GM15510 (cell line): ENCODE measurements around the gene SVOPL.

Source experiments
- POLR2A ChIP-seq: IDR thresholded peaks from 3 replicates; pipeline ENCODE4 v1.6.1; 2011; ENCODE audit warnings: borderline replicate concordance; ENCODE audit not compliant: insufficient read length; ENCODE audit errors: extremely low read depth

The SVOPL gene

DNA sequence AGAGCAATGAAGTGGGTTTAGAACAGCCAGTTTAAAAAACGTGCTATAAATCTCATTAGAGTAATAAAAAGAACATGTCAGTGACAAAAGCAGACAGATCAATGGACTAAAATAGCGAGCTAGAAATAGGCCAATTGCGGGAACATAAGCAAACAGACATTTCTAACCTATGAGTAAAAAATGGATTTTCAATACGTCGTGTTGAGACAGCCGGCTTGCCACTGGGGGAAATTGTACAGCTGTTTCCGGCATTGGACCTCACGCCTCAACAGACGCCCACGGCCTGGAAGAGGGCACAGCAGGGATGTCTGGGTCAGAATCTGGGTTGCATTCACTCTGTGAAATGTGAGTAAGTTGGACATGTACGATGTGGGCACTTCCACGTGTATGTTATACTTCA, 92.9 kb downstream of the SVOPL start:
- no peak for TF ChIP-seq POLR2A

DNA sequence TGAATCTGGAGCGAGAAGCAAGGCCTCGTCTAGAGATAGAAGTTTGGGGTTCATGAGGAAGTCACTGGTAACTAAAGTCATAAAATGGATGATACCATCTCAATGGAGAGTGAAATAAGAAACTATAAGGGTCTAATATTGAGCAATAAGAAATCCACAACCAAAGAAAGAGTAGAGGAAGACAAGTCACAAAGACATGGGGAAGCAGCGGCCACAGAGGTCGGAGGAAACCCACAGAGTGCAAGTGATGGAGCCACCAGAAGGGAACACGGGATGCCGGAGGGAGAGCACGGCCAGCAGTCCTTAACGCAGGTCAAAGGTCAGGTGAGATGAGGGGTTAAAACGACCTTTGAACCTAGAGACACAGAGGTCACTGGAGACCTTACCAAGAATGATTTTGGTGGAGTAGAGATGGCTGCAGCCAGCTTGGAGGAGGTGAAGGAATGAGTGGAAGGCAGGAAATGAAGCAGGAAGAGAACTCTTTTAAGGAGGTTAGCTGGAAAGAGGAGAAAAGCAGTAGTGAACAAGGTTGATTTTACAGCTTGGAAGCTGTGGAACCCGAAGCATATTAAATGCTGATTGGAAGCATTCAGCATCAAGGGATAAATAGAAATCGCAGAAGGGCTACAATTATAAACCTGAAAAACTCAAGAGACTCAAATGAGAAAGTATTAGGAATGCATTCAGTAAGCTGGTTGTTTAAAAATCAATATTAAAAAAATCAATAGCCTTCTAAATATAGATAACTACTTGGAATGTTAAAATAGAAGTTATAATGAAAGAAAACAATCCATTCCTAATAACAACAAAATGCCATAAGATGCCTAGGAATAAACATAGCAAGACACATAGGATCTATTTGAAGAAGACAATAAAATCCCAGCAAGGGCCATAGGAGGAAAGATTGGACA, 93.7 kb downstream of the SVOPL start:
- TF ChIP-seq POLR2A: no peak

- TF ChIP-seq POLR2A: no peak
Measured at GRCh38 chr7:138606236-138606635, 94.9 kb downstream of the SVOPL start.

- no peak for TF ChIP-seq POLR2A
Measured at GRCh38 chr7:138603549-138604318, 97.4 kb downstream of the SVOPL start.

GRCh38 chr7:138602451-138602850, 98.7 kb downstream of the SVOPL start:
- TF ChIP-seq POLR2A: no peak

DNA sequence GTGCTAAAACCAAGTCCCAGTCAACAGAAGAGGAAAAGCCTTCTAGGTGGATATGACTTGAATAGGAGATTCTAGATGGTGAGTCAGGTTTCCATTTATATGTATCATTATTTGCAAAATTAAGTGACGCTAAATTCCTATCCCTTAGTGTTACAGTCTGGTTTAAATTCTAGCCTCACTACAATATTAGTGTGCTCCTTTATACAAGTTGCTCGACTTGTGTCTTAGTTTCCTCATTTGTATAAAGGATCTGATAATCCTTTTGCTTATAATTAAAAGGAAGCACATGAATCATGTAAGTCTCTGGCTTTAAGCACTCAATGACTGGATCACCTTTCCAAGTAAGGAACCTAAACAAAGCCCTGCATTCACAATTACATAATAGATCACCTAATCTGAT, 105.7 kb downstream of the SVOPL start:
- no peak for TF ChIP-seq POLR2A

GRCh38 chr7:138590154-138590553, 111.0 kb downstream of the SVOPL start:
- no peak for TF ChIP-seq POLR2A

- no peak for TF ChIP-seq POLR2A
Measured at GRCh38 chr7:138588986-138589385, 112.2 kb downstream of the SVOPL start.

DNA sequence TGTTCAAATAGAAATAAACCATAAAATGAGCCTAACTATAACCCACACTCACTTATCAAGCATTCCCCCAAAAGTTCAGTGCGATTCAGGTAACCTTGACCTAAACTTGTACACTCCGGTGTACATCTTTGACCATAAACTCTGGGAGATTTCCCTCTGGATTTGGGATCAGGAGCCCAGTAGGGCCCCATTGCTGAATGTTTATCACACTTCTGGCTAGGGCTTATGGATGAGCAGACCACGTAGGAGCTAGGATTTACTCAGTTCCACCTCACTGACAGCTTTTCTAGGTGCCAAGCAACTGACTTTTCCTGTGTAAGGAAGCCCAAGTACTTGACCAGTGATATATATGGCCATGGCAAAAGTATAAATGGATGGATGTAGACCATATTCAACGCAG, 113.7 kb downstream of the SVOPL start:
- no peak for TF ChIP-seq POLR2A

DNA sequence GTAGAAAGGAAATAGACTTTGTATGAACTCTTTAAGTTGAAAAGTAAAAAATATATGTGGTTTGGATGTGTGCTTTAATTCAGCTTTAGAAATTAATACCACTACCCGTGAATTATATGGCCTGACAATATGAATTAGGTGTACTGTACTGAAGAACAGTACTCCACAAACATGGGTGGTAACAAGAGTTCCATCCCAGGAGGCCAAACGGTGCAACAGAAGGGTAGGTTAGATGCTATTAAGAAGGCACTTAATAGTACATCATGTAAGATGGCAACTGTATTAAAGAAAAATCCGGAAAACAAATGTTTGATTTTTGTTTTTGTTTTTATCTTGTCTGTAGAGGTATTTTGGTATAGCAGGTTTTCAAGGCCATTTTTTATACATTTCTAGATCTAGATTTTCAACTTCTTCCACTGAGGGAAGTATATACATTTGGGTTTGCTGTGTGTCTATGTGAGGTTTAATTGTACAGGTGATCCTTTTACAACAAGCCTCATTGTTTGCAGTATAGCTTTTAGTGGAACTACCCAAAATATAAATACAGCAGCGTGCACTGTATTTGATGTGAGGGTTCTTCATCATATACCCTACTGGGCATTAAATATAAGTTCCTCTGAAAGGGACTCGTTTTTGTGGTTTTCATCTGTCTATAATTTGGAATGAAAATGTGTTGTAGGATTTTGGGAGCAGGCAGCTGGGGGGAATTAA, 115.7 kb downstream of the SVOPL start:
- no peak for TF ChIP-seq POLR2A

DNA sequence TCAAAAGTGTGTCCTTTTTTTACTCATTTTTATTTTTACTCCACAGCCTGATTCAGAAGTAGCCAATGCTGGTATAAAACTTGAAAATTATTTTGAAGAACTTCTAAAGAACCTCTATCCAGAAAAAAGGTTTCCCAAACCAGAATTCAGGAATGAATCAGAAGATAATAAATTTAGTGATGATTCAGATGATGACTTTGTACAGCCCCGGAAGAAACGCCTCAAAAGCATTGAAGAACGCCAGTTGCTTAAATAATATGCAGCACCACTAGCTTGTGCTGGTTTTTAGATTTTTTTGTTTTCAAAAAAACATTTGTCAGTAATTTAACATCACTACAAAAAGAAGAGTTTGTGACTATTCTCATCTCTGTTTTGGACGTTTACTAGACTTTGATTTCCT, 116.5 kb downstream of the SVOPL start:
- TF ChIP-seq POLR2A: no peak

DNA sequence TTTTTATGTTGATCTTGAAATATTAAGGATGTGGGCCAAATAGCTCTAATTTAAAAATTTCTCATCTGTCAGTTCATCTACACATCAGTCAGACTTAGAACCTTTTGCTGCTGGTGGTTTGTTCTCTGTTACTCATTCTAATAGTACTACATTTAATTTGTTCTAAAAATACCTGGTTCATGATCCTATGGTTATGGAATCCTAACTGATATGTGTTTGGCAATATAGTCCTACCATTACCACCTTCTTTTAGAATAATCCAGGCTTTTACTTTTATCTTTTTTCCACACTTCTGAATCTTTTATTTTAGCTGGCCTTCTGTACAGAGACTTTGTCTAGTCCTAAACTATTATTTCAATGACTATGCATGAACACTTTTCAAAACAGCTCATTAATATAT, 116.9 kb downstream of the SVOPL start:
- no peak for TF ChIP-seq POLR2A

GRCh38 chr7:138581065-138581464, 120.1 kb downstream of the SVOPL start:
- TF ChIP-seq POLR2A: no peak

- TF ChIP-seq POLR2A: no peak
Measured at GRCh38 chr7:138579671-138580070, 121.5 kb downstream of the SVOPL start.

GRCh38 chr7:138579136-138579535, 122.0 kb downstream of the SVOPL start:
- no peak for TF ChIP-seq POLR2A

DNA sequence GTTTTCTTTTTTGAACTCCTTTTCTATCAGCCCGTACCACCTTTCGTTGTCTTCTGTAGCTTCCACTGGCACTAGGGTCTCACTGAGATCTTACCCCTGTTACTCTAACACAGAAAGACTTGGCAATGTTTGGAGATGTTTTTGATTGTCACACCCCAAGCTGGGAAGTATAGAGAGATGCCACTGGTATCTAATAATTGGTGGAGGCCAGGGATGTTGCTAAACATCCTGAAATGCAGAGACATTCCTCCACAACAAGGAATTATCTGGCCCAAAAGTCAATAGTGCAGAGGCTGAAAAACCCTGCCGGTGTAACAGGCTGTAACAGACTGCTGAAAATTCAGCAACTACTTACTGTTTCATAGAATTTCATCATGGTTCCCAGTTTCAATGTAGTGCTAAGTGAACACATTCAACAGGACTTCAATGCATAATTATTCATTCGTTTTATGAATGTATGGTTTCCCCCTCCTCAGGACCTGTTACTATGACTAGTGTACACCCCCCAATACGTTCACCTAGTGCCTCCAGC, 125.2 kb downstream of the SVOPL start:
- no peak for TF ChIP-seq POLR2A

GRCh38 chr7:138573741-138574140, 127.4 kb downstream of the SVOPL start:
- no peak for TF ChIP-seq POLR2A
